Prostate gland (tissue), 2 donors: ENCODE data around the gene ABHD17B. TPM values are rescaled to one million over a fixed set of nuclear protein-coding genes. Genes with fewer than 3 reads are reported as not detected.
A peak's percentile ranks its signal among the peaks of the same experiment; 100 is the strongest.

Source experiments
- DNase-seq: peaks from one replicate; pipeline ENCODE4 v3.0.0-alpha.2; 2019; ENCODE audit warnings: low spot score
- H3K27ac ChIP-seq, 2 donors: fragments of 200-600 bp; sonication (generic); 2 replicates each; pipeline ENCODE4 v1.5.1; 2017 to 2019
- H3K27me3 ChIP-seq: fragments of 200-600 bp; sonication (generic); replicated peaks from 2 replicates; pipeline ENCODE4 v1.5.1; 2019; ENCODE audit not compliant: insufficient read depth
- H3K36me3 ChIP-seq, 2 donors: fragments of 200-600 bp; sonication (generic); 1 replicate in 1 of 2; 2 replicates in 1 of 2; pipeline versions ENCODE4 v1.5.1 to v1.8.1; 2017 to 2019
- H3K4me1 ChIP-seq: fragments of 200-600 bp; sonication (generic); replicated peaks from 2 replicates; pipeline ENCODE4 v1.5.1; 2019
- H3K4me3 ChIP-seq, 2 donors: fragments of 200-600 bp; sonication (generic); 2 replicates each; pipeline ENCODE4 v1.5.1; 2017 to 2019
- H3K9me3 ChIP-seq: fragments of 200-600 bp; sonication (generic); 2 replicates; pipeline ENCODE4 v1.5.1; 2017
- POLR2A ChIP-seq: fragments of 450-650 bp; IDR thresholded peaks from one replicate; pipeline ENCODE4 v1.6.1; 2016; ENCODE audit warnings: antibody characterized with exemption, mild to moderate bottlenecking
- POLR2AphosphoS5 ChIP-seq: sonication (generic); formaldehyde crosslinking; IDR thresholded peaks from one replicate; pipeline ENCODE4 v1.6.1; 2017; ENCODE audit warnings: antibody characterized with exemption
- WGBS: methylation state at CpG from one replicate; pipeline ENCODE4 v1.1.5; 2018; 5-methylcytosine and 5-hydroxymethylcytosine counted together
- intact Hi-C: fragments of 100-400 bp; cut with DNase I; formaldehyde crosslinking; loops from one replicate; pipeline ENCODE4 v1.14.2; 2022
- small RNA-seq, 2 donors: library from RNA; depleted of rRNA; stranded (forward); fragments of <200 nt; gene quantifications; one replicate each; pipeline ENCODE3, GENCODE V24; 2016
- total RNA-seq, 2 donors: library from RNA; depleted of rRNA; stranded (reverse); fragments of >200 nt; gene quantifications; one replicate each; pipeline ENCODE4 v1.1.0, GENCODE V29; 2016
- TF ChIP-seq, protein P1 (sequence below), 4 experiments: fragments of 200-600 bp in 2 of 4; fragments of 450-650 bp in 2 of 4; sonication (generic) in 2 of 4; IDR thresholded peaks; 1 replicate in 3 of 4; 2 replicates in 1 of 4; pipeline ENCODE4 v1.5.1; 2016 to 2019; ENCODE audit warnings: antibody characterized with exemption in 4 of 4, mild to moderate bottlenecking in 2 of 4, moderate library complexity in 2 of 4

Gene ABHD17B
- total RNA-seq, 2 donors from 2014 or later, result 31.6 to 42.4 TPM

DNA sequence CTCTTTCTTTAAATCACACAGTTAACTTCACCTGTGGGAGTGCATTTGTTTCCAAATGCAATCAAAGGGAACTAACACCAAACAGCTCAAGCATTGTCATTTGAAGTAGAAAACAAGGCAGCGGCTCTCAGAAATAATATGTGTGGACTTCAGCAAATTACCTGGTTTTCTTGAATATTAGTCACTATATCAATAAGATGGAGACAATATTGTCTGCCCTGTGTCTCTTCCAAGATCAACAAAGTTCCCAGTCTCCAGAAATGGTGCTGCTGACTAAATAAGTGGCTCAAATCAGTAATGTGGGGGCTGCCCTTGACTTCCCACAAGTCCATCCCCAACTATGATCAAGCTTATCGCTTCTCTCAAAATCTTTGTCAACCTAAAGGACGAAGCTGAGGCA, 89.6 kb downstream of the ABHD17B start:
- H3K4me1 ChIP-seq, result no peaks in the 10 kb centered on the region
- H3K27ac ChIP-seq, result no peak overlapping the region
- H3K36me3 ChIP-seq, result no peaks in the 10 kb centered on the region
- 72% methylated on average over 3 of the region's 3 CpGs for WGBS
- H3K27me3 ChIP-seq, result no peaks in the 10 kb centered on the region
- TF ChIP-seq, protein P1, sequence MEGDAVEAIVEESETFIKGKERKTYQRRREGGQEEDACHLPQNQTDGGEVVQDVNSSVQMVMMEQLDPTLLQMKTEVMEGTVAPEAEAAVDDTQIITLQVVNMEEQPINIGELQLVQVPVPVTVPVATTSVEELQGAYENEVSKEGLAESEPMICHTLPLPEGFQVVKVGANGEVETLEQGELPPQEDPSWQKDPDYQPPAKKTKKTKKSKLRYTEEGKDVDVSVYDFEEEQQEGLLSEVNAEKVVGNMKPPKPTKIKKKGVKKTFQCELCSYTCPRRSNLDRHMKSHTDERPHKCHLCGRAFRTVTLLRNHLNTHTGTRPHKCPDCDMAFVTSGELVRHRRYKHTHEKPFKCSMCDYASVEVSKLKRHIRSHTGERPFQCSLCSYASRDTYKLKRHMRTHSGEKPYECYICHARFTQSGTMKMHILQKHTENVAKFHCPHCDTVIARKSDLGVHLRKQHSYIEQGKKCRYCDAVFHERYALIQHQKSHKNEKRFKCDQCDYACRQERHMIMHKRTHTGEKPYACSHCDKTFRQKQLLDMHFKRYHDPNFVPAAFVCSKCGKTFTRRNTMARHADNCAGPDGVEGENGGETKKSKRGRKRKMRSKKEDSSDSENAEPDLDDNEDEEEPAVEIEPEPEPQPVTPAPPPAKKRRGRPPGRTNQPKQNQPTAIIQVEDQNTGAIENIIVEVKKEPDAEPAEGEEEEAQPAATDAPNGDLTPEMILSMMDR (IDR thresholded peaks at IDR 0.05), result no peak
- TF ChIP-seq POLR2A, result no peak
- TF ChIP-seq POLR2AphosphoS5, result no peak
- no peaks in the 10 kb centered on the region for H3K9me3 ChIP-seq
- no peak for DNase-seq
- no peak overlapping the region for H3K4me3 ChIP-seq
- intact Hi-C loops, result no loop called here

DNA sequence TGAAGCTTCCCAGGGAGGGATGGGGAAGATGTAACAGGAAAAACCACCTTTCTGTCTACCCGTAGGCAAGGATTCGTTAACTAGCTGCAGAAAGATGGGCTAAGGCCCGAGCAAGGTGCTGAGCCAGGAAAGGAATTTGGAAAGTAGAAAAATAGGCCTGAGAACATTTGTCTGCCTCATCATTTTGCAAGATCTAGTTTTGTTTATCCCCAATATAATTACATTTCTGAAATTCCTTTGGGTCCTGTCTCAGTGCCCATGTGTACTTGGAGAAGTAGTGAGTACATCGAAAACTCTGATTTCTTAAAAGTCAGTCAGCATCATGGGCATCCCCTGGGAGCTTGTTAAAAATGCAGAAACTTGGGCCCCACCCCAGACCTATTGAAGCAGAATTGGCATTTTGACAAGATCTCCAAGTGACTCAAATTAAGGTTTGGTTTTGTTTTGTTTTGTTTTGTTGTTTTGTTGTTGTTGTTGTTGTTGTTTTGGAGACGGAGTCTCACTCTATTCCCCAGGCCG, 90.5 kb downstream of the ABHD17B start:
- no peaks in the 10 kb centered on the region for H3K36me3 ChIP-seq
- intact Hi-C loops, result no loop called here
- DNase-seq, result no peak
- H3K27me3 ChIP-seq, result no peaks in the 10 kb centered on the region
- TF ChIP-seq POLR2A (no peak), POLR2AphosphoS5 (no peak)
- TF ChIP-seq, protein P1 (IDR thresholded peaks at IDR 0.05), result no peak
- no peaks in the 10 kb centered on the region for H3K9me3 ChIP-seq
- H3K4me1 ChIP-seq, result no peaks in the 10 kb centered on the region
- H3K4me3 ChIP-seq, result no peak overlapping the region
- WGBS, result 64% methylated on average over 6 of the region's 6 CpGs
- no peak overlapping the region for H3K27ac ChIP-seq

DNA sequence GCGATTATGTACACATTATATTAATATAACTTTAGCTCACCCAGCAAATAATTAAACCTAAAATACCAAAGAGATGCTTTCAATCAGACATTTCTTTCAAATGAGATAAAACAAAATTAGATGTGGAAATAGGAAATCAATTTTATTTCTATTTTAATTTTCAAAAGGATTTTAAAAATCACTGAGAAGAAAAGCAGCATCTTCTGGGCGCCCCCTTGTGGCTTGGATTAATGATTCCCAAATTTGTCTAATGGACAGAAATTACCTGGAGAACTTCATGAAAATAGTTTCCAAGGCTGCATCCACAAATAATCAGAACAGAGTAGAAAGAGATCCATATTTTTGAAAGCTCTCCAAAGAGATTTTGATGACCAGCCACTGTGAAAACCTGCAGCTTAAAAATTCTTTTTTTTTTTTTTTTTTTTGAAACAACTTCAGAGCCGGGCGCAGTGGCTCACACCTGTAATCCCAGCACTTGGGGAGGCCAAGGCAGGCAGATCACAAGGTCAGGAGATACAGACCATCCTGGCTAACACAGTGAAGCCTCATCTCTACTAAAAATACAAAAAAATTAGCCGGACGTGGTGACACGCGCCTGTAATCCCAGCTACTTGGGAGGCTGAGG, 91.8 kb downstream of the ABHD17B start:
- intact Hi-C loops, result no loop called here
- WGBS, result 85% methylated on average over 8 of the region's 8 CpGs

DNA sequence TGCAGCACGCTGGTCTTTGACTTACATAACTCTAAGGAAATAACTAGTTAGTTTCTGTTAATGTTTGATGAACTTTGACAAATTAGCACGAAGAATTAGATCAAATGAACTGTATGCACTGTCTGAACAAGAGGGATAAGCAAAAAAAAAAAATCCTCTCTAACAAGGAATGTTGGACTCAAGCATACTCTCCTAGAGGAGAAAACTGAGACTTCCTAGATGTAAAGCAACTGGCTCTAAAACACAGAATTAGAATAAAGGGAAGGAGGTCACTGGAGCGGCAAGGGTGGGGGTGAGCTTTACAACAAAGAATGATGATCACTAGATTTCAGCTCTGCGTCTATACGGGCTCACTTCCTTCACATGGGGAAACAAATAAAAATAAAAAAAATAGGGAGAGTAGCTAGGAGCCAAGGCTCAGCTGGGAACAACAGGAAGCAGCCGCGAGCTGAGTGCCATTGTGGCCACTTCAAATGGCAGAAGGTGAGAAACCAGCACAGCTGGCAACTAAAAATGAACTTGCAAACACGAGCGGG, 94.0 kb downstream of the ABHD17B start:
- H3K4me3 ChIP-seq, result no peak overlapping the region
- H3K9me3 ChIP-seq, result no peaks in the 10 kb centered on the region
- no peak for DNase-seq
- no peaks in the 10 kb centered on the region for H3K27me3 ChIP-seq
- WGBS, result 70% methylated on average over 9 of the region's 9 CpGs
- H3K36me3 ChIP-seq, result no peaks in the 10 kb centered on the region
- intact Hi-C loops, result no loop called here
- TF ChIP-seq, protein P1 (IDR thresholded peaks at IDR 0.05), result no peak
- TF ChIP-seq POLR2AphosphoS5 (no peak), POLR2A (no peak)
- no peak overlapping the region for H3K27ac ChIP-seq
- H3K4me1 ChIP-seq, result no peaks in the 10 kb centered on the region

More for the DNA sequence above, 91.8 kb downstream of the ABHD17B start:
- no peaks in the 10 kb centered on the region for H3K27me3 ChIP-seq
- peak; percentile 39 for DNase-seq
- TF ChIP-seq, protein P1 (IDR thresholded peaks at IDR 0.05), result peak; percentile 61 to 82 (median 66)
- TF ChIP-seq POLR2AphosphoS5, result no peak
- H3K27ac ChIP-seq, result no peak overlapping the region
- H3K9me3 ChIP-seq, result no peaks in the 10 kb centered on the region
- no peak overlapping the region for H3K4me3 ChIP-seq
- H3K36me3 ChIP-seq, result no peaks in the 10 kb centered on the region
- no peaks in the 10 kb centered on the region for H3K4me1 ChIP-seq

Small RNA genes within 50 kb of the gene (small RNA-seq; reads per million reads assigned to genes)
- 0 reads per million in 2 donors for gene RF00019

Other genes starting within 250 kb of the ABHD17B start
- gene CEMIP2, start 142.7 kb downstream of the ABHD17B start, total RNA-seq, result 10 to 100 TPM; 20.4 to 86.5 TPM
- gene C9orf85, start 446 bp upstream of the ABHD17B start, total RNA-seq, result 10 to 100 TPM; 20.1 to 21.4 TPM
- gene C9orf57, start 149.4 kb upstream of the ABHD17B start, total RNA-seq, result not detected
- gene GDA, start 238.2 kb upstream of the ABHD17B start, total RNA-seq, result 1 to 10 TPM in 1 of 2 donors, not detected in 1; 1.9 TPM